Endodermal cell (in vitro differentiated cells): ENCODE measurements around the gene ITPK1. TPM values are rescaled to one million over a fixed set of nuclear protein-coding genes. Genes with fewer than 3 reads are reported as not detected.

Experiments used
- DNase-seq: peaks from one replicate; pipeline ENCODE4 v3.0.0-alpha.2; 2017
- H3K27ac ChIP-seq: 2 replicates; pipeline ENCODE4 v1.5.1; 2013; ENCODE audit warnings: mild to moderate bottlenecking, low read depth, low read length, moderate library complexity
- H3K27me3 ChIP-seq: 2 replicates; pipeline ENCODE4 v1.6.1; 2013; ENCODE audit warnings: mild to moderate bottlenecking, low read length, moderate library complexity; ENCODE audit not compliant: insufficient read depth, control insufficient read depth, poor library complexity, severe bottlenecking
- H3K36me3 ChIP-seq: 2 replicates; pipeline ENCODE4 v1.7.0; 2013; ENCODE audit warnings: mild to moderate bottlenecking, low read length, moderate library complexity; ENCODE audit not compliant: control insufficient read depth, insufficient read depth
- H3K4me1 ChIP-seq: one replicate; pipeline ENCODE4 v1.7.0; 2013; ENCODE audit warnings: low read length; ENCODE audit not compliant: control insufficient read depth, insufficient read depth
- H3K4me3 ChIP-seq: 2 replicates; pipeline ENCODE4 v1.5.1; 2013; ENCODE audit warnings: mild to moderate bottlenecking, low read length, moderate library complexity
- H3K9ac ChIP-seq: 2 replicates; pipeline ENCODE4 v1.6.1; 2013; ENCODE audit warnings: mild to moderate bottlenecking, low read length, moderate library complexity; ENCODE audit not compliant: poor library complexity, severe bottlenecking; ENCODE audit errors: extremely low read depth
- H3K9me3 ChIP-seq: 2 replicates; pipeline ENCODE4 v1.6.1; 2013; ENCODE audit warnings: mild to moderate bottlenecking, low read length, moderate library complexity; ENCODE audit not compliant: control insufficient read depth
- H3K27ac Mint-ChIP-seq: 2 replicates; pipeline ENCODE4 v1.8.0; 2020; ENCODE audit warnings: mixed read lengths
- H3K27me3 Mint-ChIP-seq: 2 replicates; pipeline ENCODE4 v1.8.0; 2021; ENCODE audit warnings: mild to moderate bottlenecking, mixed read lengths; ENCODE audit not compliant: insufficient read depth
- H3K36me3 Mint-ChIP-seq: 2 replicates; pipeline ENCODE4 v1.8.0; 2020; ENCODE audit warnings: low read depth, mixed read lengths
- H3K4me1 Mint-ChIP-seq: 2 replicates; pipeline ENCODE4 v1.8.0; 2020; ENCODE audit warnings: mixed read lengths
- H3K4me3 Mint-ChIP-seq: 2 replicates; pipeline ENCODE4 v1.8.0; 2020; ENCODE audit warnings: mild to moderate bottlenecking, moderate library complexity, mixed read lengths
- H3K9me3 Mint-ChIP-seq: 2 replicates; pipeline ENCODE4 v1.8.0; 2020; ENCODE audit warnings: mild to moderate bottlenecking, mixed read lengths
- CTCF ChIP-seq: fragments of 200-600 bp; sonication (generic); conservative IDR thresholded peaks from 2 replicates; pipeline ENCODE4 v1.5.0; 2021; ENCODE audit warnings: antibody characterized with exemption, mild to moderate bottlenecking
- WGBS, 2 experiments: methylation state at CpG; one replicate each; pipeline versions ENCODE4 v1.1.5 to v1.1.7; 2013; ENCODE audit warnings: missing lambda C conversion rate in 2 of 2, mixed read lengths in 1 of 2; ENCODE audit not compliant: insufficient coverage in 1 of 2, insufficient read length in 1 of 2; 5-methylcytosine and 5-hydroxymethylcytosine counted together
- total RNA-seq, 2 donors: library from RNA; stranded (reverse); fragmentation: NEBNext Ultra II Directional in 1 of 2; extraction: Animal tissue kit (Norgen Biotek cat#: 25700) in 1 of 2; gene quantifications; 2 replicates in 1 of 2; 3 replicates in 1 of 2; pipeline ENCODE4 v1.2.1, GENCODE V29; 2021

ITPK1 gene
- total RNA-seq, 2 donors from 2014 or later: 59.9 to 66.9 TPM

GRCh38 chr14:92959189-92959531, 156.6 kb downstream of the ITPK1 start:
- Mint-ChIP-seq H3K9me3 (peaks cover 1% of the 10 kb centered on the region), H3K4me1 (peaks cover 13% of the 10 kb centered on the region), H3K36me3 (no peaks in the 10 kb centered on the region), H3K4me3 (no peak overlapping the region), H3K27ac (no peak overlapping the region), H3K27me3 (no peaks in the 10 kb centered on the region)
- no peaks in the 10 kb centered on the region for H3K36me3 ChIP-seq
- no peaks in the 10 kb centered on the region for H3K9me3 ChIP-seq
- H3K27me3 ChIP-seq: no peaks in the 10 kb centered on the region
- H3K27ac ChIP-seq: peak overlapping the region; percentile 88
- no peak overlapping the region for H3K9ac ChIP-seq
- no peak for TF ChIP-seq CTCF
- H3K4me1 ChIP-seq: no peaks in the 10 kb centered on the region
- no peak overlapping the region for H3K4me3 ChIP-seq
- 62 to 90% methylated on average over 10 of the region's 10 CpGs for WGBS, 2 experiments
- DNase-seq: no peak

- H3K27ac ChIP-seq: peak overlapping the region; percentile 88
- no peak overlapping the region for H3K4me3 Mint-ChIP-seq
Measured at GRCh38 chr14:92958373-92959188, 157.1 kb downstream of the ITPK1 start.

GRCh38 chr14:92956961-92957360, 158.8 kb downstream of the ITPK1 start:
- H3K4me1 Mint-ChIP-seq: no peaks in the 10 kb centered on the region
- H3K36me3 Mint-ChIP-seq: no peaks in the 10 kb centered on the region
- no peak overlapping the region for H3K27ac Mint-ChIP-seq
- Histone ChIP-seq H3K4me3 (no peak overlapping the region), H3K27me3 (no peaks in the 10 kb centered on the region), H3K27ac (no peak overlapping the region), H3K36me3 (no peaks in the 10 kb centered on the region), H3K9ac (no peak overlapping the region), H3K4me1 (no peaks in the 10 kb centered on the region), H3K9me3 (no peaks in the 10 kb centered on the region)
- WGBS, 2 experiments: 90 to 98% methylated on average over 10 to 11 of the region's 11 CpGs
- DNase-seq: no peak
- no peaks in the 10 kb centered on the region for H3K27me3 Mint-ChIP-seq
- no peak overlapping the region for H3K4me3 Mint-ChIP-seq
- TF ChIP-seq CTCF: no peak
- H3K9me3 Mint-ChIP-seq: no peaks in the 10 kb centered on the region

More at GRCh38 chr14:92958373-92959188, 157.1 kb downstream of the ITPK1 start:
- Mint-ChIP-seq H3K9me3 (no peaks in the 10 kb centered on the region), H3K36me3 (no peaks in the 10 kb centered on the region), H3K27me3 (no peaks in the 10 kb centered on the region), H3K4me1 (peaks cover 7% of the 10 kb centered on the region), H3K27ac (no peak overlapping the region)
- no peak for DNase-seq
- Histone ChIP-seq H3K4me3 (no peak overlapping the region), H3K27me3 (no peaks in the 10 kb centered on the region), H3K9me3 (no peaks in the 10 kb centered on the region), H3K9ac (no peak overlapping the region), H3K4me1 (no peaks in the 10 kb centered on the region), H3K36me3 (no peaks in the 10 kb centered on the region)
- TF ChIP-seq CTCF: no peak
- 90 to 96% methylated on average over 18 to 22 of the region's 22 CpGs for WGBS, 2 experiments
